Nucleus accumbens (tissue), 56 donors: ENCODE measurements around the gene MUC21.

Experiments used
- DNase-seq, 56 donors: peaks; one replicate each; lab custom pipeline; 2025; lab: John Stamatoyannopoulos, UW

MUC21 gene

DNA sequence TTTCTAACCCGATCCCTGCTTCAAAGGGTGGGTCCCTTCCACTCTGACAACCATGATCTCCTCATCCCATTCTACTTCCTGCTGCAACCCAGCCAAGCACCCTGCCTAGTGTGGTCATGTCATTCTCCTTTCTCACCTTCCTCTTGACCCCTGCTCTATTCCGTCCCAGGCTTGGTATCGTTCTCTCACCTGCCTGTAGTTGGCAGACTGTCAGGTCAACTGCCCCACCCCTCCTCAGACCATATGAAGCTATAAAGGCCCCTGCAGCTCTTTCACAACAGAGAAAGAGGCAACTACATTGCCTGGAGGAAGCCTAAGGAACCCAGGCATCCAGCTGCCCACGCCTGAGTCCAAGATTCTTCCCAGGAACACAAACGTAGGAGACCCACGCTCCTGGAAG is at the start of gene MUC21:
MUC21 (plus strand) TSS at position 280 of the 400 bp plus-strand sequence. CDS start 241 bp downstream, outside the sequence.
- no peak for DNase-seq

DNA sequence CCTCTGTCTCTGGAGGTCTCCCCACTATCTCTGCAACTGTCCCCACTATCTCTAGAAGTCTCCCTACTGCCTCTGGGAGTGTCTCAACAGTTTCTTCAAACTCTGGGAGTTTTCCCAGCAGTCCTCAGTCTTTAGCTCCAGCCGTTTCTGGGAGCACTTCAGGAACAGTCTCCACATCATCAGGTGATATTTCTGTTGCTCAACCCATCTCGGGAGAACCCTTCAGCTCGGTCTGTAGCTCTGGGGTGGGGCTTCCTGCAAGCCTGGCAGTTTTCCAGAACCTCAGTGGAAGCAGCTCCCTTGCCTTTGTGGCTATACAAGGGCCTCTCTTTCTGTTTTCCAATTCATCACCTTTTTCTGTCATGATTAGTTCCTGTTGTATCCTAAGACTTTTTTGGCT is 48.5 kb upstream of the MUC21 start:
- no peak for DNase-seq

DNA sequence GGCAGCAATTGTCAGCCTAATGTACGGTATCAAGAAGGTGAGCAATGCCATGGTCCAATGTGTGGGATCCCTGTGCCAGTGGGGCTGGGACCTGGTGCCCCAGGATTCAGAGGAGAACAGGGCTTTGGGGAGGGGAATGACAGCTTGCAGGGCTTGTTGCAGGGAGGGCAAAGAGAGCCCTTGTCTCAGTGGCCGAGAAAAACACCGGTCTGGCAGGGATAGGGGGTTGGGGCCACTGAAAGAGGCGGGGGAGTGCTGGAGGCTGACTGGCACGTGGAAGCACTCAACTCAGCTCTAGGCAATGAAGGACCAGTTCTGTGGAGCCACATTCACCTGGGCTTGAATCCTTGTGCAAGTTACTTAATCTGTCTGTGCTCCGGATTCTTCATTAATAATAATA is 46.3 kb upstream of the MUC21 start:
- no peak for DNase-seq

DNA sequence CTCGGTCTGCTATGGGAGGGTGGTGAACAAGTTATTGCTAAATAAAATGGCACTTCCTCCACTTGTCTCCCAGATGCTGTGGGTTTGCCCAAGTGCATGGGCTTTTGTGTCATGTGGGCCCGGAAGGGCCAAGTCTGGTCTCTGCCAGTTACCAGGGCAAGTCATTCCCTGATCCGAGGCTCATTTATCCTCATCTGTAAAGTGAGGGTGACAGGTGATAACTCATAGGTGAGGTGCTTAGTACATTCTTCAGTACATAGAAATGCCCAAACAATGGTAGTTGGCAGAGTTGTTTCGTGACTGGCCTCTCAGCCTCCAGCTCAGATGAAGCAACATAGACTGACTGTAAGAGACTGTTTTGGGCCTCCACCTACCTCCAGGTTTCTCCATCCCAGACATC is 44.8 kb upstream of the MUC21 start:
- no peak for DNase-seq

DNA sequence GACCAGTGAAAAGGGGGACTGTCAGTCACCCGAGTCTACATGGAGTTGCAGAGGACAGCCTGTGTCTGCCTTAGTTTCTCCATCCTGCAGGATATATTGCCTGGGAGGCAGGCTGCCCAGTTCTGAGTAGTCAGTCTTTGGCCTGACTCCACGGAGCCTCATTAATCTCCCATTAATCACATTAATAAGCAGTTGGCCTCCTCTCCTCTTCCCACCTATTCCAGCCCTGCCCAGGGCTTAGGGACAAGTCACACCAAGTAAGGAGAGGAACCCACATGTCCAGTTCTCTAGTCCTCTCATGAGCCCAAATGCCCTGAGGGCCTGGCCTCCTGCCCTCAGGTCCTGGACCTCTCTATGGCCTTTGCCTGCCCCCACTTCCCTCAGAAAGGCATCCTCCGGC is 44.0 kb upstream of the MUC21 start:
- no peak for DNase-seq

DNA sequence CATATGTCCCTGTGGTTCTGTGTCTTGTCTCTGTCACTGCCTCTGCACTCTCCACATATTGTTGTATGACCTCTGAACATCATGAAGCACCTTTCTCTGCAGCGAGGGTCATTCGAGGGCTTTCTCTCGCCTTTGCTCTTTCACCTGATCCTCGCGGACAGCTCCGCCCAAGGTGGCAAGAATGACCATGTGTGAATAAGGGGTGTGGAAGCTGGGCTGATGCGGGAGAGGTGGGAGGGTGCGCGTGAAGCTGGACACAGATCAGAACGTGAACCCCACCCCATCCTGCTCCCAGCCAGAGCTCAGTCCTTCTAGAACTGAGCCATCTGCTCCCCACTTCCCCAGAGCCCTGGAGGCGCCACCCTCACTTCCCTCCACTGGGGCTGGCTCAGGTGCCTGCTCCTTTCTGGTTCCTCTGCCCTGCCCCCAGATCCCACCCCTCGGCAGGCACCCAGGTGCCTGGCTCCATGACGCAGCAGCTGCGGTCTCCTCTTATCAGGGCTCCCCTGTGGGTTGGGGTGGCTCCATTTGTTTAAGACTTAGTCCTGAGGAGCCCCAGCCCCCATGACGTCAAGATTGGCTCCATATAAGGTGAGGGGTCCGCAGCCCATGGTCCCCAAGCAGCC is 43.0 kb upstream of the MUC21 start, which contains the start of gene MUCL3:
MUCL3 (plus strand) TSS at position 613 of the 626 bp plus-strand sequence. CDS start 27 bp downstream, outside the sequence.
- DNase-seq, result no peak

DNA sequence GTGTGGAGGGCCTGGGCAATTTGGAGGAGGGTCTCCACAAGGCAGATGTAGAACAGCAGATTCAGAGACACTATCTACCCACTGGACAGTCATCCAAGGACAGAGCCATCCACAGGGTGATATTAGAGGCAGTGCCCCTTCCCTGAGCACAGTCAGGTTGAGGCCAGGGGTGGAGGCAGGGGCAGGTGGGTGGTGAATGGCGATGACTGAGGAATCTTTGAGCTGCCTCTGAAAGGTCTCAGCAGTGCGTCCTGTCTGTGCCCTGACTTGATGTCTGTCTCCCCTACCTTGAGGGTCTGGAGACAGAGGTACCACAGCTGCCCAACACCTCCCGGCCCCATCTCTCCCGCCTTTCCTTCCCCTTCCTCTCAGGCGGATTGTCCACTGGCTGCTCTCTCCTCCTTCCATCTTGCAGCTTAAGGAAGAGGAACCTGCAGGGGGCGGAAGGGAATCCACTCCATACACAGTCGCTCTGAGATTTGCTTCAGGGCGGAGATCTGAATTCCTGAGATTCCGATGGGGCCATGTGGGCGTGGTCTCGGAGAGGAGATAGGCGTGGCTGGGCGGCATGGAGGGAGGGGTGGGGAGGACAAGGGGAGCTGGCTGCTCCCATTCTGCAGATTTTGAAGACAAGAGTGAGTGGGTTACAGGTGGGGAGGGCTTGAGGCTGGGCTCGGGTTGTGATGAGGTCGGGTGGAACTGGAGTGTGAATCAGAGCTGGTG is 41.0 kb upstream of the MUC21 start:
- DNase-seq, result peak in 2 of 56 donors; percentile 4 to 21

DNA sequence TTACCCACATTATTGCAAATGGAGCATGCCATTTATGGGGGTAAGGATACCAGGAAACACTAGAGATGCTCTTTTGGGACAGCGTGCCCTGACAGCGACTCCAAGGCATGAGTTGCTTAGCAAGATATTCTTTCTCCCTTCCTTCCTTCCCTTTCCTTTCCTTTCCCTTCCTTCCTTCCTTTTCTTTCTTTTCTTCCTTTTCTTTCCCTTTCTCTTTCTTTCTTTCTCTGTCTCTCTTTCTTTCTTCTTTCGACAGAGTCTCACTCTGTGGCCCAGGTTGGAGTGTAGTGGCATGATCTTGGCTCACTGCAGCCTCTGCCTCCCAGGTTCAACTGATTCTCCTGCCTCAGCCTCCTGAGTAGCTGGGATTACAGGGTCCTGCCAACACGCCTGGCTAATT is 39.5 kb upstream of the MUC21 start:
- DNase-seq, result no peak

DNA sequence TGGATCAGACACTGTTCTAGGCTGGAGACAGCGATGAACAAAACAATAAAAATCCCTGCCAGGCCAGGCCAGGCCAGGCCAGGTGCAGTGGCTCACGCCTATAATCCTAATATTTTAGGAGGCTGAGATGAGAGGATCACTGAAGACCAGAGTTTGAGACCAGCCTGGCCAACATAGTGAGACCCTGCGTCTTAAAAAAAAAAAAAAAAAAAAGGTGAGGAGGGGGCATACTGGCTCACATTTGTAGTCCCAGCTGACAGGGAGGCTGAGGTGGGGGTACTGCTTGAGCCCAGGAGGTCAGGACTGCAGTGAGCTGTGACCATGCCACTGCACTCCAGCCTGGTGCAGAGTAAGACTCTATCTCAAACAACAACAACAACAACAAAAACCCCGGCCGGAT is 38.2 kb upstream of the MUC21 start:
- no peak for DNase-seq

DNA sequence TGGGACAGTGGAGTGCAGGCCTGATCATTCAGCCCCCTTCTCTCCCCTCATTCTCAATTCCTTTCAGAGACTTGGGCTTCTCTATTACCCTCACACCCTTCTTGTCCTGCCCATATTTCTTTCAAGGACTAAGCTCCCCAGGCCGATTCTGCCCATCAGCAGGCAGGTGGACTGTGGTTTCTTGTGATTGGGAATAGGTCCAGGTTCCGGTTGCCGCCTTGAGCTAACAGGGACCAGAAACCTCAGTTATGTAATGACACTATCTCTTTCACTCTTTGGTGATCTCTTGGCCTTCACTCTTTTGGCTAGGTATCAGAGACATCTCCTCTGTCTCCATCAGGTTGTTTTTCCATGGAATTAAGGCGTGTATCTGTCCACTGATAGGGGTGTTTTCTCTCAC is 36.3 kb upstream of the MUC21 start:
- no peak for DNase-seq

DNA sequence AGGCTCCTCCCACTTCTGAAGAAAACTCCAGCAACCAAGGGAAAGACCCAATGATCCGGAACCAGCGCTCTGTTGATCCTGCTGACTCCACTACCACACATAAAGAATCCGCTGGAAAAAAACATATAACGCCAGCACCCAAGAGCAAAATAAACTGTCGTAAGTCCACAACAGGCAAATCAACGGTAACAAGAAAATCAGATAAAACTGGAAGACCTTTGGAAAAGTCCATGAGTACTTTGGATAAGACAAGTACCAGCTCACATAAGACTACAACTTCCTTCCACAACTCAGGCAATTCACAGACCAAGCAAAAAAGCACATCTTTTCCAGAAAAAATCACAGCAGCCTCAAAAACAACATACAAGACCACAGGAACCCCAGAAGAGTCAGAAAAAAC is 34.7 kb upstream of the MUC21 start:
- DNase-seq, result no peak

DNA sequence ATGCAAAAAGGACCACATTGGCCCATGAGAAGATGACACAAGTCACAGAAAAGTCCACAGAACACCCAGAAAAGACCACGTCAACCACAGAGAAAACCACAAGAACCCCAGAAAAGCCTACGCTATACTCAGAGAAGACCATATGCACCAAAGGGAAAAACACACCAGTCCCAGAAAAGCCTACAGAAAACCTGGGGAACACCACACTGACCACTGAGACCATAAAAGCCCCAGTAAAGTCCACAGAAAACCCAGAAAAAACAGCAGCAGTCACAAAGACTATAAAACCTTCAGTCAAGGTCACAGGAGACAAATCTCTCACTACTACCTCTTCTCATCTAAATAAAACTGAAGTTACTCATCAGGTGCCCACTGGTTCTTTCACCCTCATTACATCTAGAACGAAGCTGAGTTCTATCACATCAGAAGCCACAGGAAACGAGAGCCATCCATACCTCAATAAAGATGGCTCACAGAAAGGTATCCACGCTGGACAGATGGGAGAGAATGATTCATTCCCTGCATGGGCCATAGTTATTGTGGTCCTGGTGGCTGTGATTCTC is 31.5 kb upstream of the MUC21 start:
- no peak for DNase-seq

DNA sequence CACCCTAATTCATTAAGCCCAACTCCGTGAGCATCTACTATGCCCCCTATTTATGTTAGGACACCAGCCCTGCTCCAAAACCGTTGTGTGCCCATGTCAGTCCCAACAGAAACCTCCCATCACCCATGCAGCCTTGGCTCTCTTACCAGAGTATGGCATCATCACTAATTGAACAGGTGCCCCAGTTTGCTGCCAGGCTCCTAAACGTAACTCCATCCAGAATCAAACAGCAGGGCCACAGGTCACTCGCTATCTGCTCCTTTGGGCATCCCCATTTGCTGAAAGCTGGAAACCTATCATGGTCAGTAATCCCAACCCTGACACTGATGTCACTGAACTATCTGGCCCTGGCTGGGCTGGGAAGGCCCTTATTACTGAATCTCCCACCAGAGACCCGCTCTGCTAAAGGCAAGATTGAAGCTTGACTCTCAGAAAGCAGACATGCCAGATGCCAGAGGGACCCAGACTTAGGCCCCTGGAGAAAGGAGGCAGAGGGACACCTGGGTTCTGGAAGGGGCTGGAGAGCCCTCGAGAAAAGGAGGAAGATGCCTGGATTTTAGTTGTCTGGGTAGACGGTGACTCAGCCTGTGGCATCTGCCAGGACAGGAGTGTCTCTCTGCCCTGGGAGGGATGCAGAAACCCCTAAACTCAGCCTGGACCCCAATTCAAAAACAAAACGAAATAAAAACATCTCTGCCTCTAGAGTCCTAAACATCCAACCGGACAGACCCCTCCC is 28.7 kb upstream of the MUC21 start:
- no peak for DNase-seq

DNA sequence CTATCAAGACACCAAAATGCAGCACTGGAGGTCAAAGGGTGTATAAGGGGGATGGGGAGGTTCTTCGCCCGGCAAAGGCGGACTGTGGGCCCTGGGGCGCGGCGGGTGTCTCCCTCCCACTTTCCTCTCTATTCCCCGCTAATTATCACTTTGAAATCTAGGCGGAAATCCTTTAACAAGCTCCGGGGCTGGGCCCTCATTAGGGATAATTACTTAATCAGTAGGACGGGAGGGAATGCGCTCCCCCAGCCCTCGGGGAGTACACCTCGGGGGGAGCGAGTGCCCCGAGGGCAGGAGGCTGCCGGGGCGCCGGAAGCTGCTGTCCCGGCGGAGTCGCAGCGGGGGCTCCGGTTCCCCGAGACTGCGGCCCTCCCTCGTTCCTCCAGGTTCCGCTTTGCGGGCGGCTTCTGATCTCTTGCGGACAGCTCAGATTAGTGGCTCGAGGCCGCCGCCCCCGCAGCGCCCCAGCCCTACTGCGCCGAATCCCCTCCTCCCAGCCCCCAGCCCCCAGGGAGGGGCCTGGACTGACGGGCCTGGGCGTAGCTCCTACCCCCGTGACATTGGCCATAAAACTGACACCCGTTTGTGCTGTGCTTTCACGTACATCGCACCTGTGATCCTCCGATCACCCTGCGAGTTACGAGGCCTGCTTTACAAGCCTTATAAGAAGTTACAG is 28.0 kb upstream of the MUC21 start:
- DNase-seq, result peak in 37 of 56 donors; percentile 3 to 64 (median 21)

DNA sequence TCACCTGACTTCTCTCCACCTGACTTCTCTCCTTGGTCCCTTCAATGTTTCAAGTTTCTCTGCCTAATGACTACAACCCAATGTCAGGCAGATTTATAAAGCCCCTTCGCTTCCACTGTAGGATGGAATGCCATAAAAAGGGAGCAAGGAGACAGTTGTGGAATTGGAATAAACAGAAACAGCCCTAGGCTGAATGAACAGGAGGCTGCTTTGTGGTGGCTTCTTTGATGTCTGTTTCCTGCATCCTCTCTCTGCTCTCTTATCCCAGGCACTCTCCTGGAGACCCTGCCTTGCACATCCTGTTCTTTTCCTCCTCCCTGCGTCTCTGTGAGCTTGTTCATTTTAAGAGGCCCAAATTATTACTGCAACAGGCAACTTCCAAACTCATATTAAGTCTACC is 25.8 kb upstream of the MUC21 start:
- no peak for DNase-seq

DNA sequence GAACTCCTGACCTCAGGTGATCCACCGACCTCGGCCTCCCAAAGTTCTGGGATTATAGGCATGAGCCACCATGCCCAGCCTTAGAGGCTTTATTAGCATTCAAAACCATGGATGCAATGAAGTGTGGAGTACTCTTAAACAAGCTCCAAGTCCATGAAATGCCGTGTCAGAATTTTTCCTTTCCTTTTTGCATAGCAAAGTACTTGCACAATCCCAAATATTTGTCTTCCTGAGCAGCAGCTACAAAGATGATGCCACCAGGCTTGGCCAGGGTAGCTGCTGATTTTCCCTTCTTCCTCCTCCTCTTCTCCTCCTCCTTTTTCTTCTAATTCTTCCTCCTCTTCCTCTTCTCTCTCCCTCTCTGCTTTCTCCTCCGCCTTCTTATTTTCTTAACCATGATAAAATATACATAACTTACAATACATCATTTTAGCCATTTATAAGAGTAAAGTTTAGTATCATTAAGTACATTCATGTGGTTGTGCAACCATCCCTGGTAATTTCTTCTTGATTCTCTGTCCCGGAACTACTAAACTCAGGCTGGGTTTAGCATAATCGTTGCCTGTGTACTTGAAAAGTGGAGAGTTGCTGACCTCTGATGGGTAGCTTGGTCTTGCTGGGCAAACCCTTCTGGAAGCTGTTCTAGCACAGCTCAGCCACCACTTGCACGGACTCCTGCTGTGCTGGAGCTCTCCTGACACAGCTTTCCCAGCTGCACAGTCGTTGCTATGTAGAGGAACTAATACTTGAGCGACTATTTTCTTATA is 22.4 kb upstream of the MUC21 start:
- DNase-seq, result no peak

DNA sequence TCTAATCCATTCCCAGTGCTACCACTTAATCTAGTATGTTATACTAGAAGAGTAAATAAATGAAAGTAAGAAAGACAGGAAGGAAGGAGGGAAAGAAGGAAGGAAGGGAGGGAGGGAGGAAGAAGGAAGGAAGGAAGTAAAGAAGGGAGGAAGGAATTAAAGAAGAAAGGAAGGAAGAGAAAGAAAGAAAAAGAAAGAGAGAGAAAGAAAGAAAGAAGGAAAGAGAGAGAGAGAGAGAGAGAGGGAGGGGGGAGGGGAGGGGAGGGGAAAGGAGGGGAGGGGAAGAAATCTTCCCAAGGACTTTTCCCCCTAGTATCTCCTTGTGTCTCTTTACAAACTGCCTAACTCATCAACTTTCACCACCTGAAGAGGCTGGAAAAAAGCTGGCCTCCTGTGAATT is 20.8 kb upstream of the MUC21 start:
- no peak for DNase-seq

DNA sequence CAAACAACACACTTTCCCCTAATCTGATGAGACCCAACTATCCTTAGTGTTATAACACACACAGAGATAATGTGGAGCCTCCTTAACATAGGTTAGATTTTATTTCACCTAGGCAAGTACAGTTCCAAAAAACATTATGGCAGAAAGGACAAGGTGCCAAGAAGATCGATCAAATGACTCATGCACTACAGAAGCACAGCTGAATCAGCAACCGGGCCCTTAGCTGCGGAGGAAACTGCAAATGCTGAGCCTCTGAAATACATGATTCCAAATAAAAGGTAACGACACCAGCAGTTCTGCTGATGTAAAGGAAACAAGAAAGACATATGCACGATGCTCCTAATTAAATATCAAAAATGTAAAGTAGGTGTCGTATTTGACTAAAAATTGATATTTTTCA is 19.9 kb upstream of the MUC21 start:
- peak in 8 of 56 donors; percentile 4 to 38 (median 14) for DNase-seq

DNA sequence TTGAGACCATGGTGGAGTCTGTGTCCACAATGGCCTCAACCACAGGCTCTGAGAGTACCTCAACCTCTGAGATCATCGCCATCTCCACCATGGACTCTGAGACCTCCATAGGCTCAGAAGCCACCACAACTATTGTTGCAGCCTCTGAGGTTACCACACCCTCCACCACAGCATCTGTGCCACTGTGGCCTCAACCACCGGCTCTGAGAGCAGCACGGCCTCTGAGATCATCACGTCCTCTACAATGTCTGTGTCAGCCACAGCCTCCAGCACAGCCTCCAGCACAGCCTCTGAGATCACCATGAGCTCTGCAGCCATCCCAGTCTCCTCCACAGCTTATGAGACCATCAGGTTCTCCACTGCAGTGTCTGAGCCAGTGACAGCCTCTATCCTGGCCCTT is 19.4 kb upstream of the MUC21 start:
- no peak for DNase-seq

DNA sequence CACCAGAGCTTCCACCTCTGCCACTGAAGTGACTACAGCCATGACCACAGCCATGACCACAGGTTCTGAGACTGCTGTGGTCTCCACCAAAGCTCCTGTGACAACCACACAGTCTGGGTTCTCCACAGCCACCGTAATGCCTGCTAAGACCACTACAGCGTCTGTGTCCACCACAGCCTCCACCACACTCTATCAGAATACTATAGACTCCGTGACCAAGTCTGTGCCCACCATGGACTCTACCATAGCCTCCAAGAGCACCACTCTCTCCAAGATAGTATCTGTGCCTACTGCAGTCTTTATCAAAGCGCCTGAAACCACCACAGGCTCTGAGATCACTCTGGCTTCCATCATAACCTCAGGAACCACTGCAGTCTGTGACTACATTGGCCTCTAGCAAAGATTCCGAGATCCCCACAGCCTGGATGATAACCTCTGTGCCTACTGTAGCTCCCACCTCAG is 18.3 kb upstream of the MUC21 start:
- no peak for DNase-seq
